Smooth muscle cell (in vitro differentiated cells): ENCODE measurements around the gene RNF180. TPM values are rescaled to one million over a fixed set of nuclear protein-coding genes. Genes with fewer than 3 reads are reported as not detected.
"Not testable (repeated sequence)": the region's sequence is repeated elsewhere in the genome, so short reads cannot be mapped to it uniquely, and the experiment has no call there.

Source experiments
- DNase-seq: peaks from one replicate; lab custom pipeline; 2025; ENCODE audit not compliant: unreplicated experiment; lab: John Stamatoyannopoulos, UW
- H2AFZ ChIP-seq: fragments of 200-600 bp; sonication (generic); 2 replicates; pipeline ENCODE4 v1.6.0; 2016; ENCODE audit warnings: antibody characterized with exemption, low read depth, mild to moderate bottlenecking
- H3F3A ChIP-seq: fragments of 200-600 bp; sonication (generic); 2 replicates; pipeline ENCODE4 v1.6.0; 2017; ENCODE audit warnings: antibody characterized with exemption, low read depth
- H3K27ac ChIP-seq: fragments of 200-600 bp; sonication (generic); 2 replicates; pipeline ENCODE4 v1.5.1; 2016; ENCODE audit warnings: low read depth, mild to moderate bottlenecking
- H3K27me3 ChIP-seq: fragments of 200-600 bp; sonication (generic); 2 replicates; pipeline ENCODE4 v1.6.1; 2016; ENCODE audit warnings: low read depth, mild to moderate bottlenecking
- H3K36me3 ChIP-seq: fragments of 200-600 bp; sonication (generic); 2 replicates; pipeline ENCODE4 v1.5.1; 2016; ENCODE audit warnings: low read depth
- H3K4me1 ChIP-seq: fragments of 200-600 bp; sonication (generic); 2 replicates; pipeline ENCODE4 v1.5.1; 2016; ENCODE audit warnings: low read depth
- H3K4me2 ChIP-seq: fragments of 200-600 bp; sonication (generic); 2 replicates; pipeline ENCODE4 v1.6.0; 2016; ENCODE audit warnings: mild to moderate bottlenecking
- H3K4me3 ChIP-seq: fragments of 200-600 bp; sonication (generic); 2 replicates; pipeline ENCODE4 v1.5.1; 2016; ENCODE audit warnings: mild to moderate bottlenecking
- H3K79me2 ChIP-seq: fragments of 200-600 bp; sonication (generic); 2 replicates; pipeline ENCODE4 v1.6.0; 2016; ENCODE audit warnings: low read depth, mild to moderate bottlenecking
- H3K9ac ChIP-seq: fragments of 200-600 bp; sonication (generic); 2 replicates; pipeline ENCODE4 v1.6.0; 2016; ENCODE audit warnings: low read depth
- H3K9me3 ChIP-seq: fragments of 200-600 bp; sonication (generic); replicated peaks from 2 replicates; pipeline ENCODE4 v1.5.1; 2016; ENCODE audit warnings: low read depth
- H4K20me1 ChIP-seq: fragments of 200-600 bp; sonication (generic); 2 replicates; pipeline ENCODE4 v1.6.0; 2016; ENCODE audit warnings: low read depth
- CTCF ChIP-seq: fragments of 200-600 bp; sonication (generic); IDR thresholded peaks from 2 replicates; pipeline ENCODE4 v1.5.1; 2017; ENCODE audit warnings: borderline replicate concordance, mild to moderate bottlenecking, antibody characterized with exemption; ENCODE audit not compliant: insufficient read depth, poor library complexity, severe bottlenecking
- WGBS: methylation state at CpG from one replicate; pipeline ENCODE4 v1.1.7; 2016; ENCODE audit warnings: low lambda C conversion rate; 5-methylcytosine and 5-hydroxymethylcytosine counted together
- polyA plus RNA-seq: library from polyadenylated mRNA; unstranded; fragments of >200 nt; fragmentation: Nextera tagmentation; extraction: Ambion mirVana; gene quantifications from 2 replicates; pipeline ENCODE4 v1.2.1, GENCODE V29; 2016
- total RNA-seq: library from RNA; depleted of rRNA; stranded (reverse); fragments of >200 nt; gene quantifications from 2 replicates; pipeline ENCODE4 v1.2.3, GENCODE V29; 2014

The RNF180 gene
- total and polyA plus RNA-seq, 2 experiments from 2014 or later = 3.0 to 3.8 TPM

GRCh38 chr5:64213011-64213410 is 47.4 kb downstream of the RNF180 start:
- TF ChIP-seq CTCF = no peak
- Histone ChIP-seq H4K20me1 (no peaks in the 10 kb centered on the region), H2AFZ (peak overlapping the region; percentile 54), H3F3A (no peaks in the 10 kb centered on the region), H3K9ac (no peak overlapping the region), H3K4me1 (no peaks in the 10 kb centered on the region), H3K27ac (peak overlapping the region; percentile 4), H3K4me3 (no peak overlapping the region), H3K27me3 (no peaks in the 10 kb centered on the region), H3K36me3 (no peaks in the 10 kb centered on the region), H3K9me3 (no peaks in the 10 kb centered on the region), H3K79me2 (no peaks in the 10 kb centered on the region), H3K4me2 (peak overlapping the region; percentile 14)
- no peak for DNase-seq
- 53% methylated on average over 2 of the region's 2 CpGs for WGBS

- no peaks in the 10 kb centered on the region for H3K79me2 ChIP-seq
- H3K9me3 ChIP-seq = no peaks in the 10 kb centered on the region
- no peak for DNase-seq
- H4K20me1 ChIP-seq = no peaks in the 10 kb centered on the region
- 82% methylated on average over 5 of the region's 5 CpGs for WGBS
- H3K4me2 ChIP-seq = peak overlapping the region; percentile 14
- H2AFZ ChIP-seq = no peak overlapping the region
- no peaks in the 10 kb centered on the region for H3K27me3 ChIP-seq
- no peak for TF ChIP-seq CTCF
- H3K4me1 ChIP-seq = no peaks in the 10 kb centered on the region
- no peaks in the 10 kb centered on the region for H3K36me3 ChIP-seq
- H3K4me3 ChIP-seq = no peak overlapping the region
- H3K9ac ChIP-seq = no peak overlapping the region
- peak overlapping the region; percentile 4 for H3K27ac ChIP-seq
- no peaks in the 10 kb centered on the region for H3F3A ChIP-seq
Measured at GRCh38 chr5:64213531-64213930, 47.9 kb downstream of the RNF180 start.

GRCh38 chr5:64214132-64214531 is 48.5 kb downstream of the RNF180 start:
- H3K4me3 ChIP-seq = no peak overlapping the region
- no peaks in the 10 kb centered on the region for H3K36me3 ChIP-seq
- H3K4me2 ChIP-seq = no peak overlapping the region
- H2AFZ ChIP-seq = no peak overlapping the region
- no peaks in the 10 kb centered on the region for H3K9me3 ChIP-seq
- no peak overlapping the region for H3K9ac ChIP-seq
- H3K27me3 ChIP-seq = no peaks in the 10 kb centered on the region
- WGBS = 93% methylated on average over 3 of the region's 3 CpGs
- no peak for DNase-seq
- H3K79me2 ChIP-seq = no peaks in the 10 kb centered on the region
- H3K27ac ChIP-seq = no peak overlapping the region
- H3K4me1 ChIP-seq = no peaks in the 10 kb centered on the region
- TF ChIP-seq CTCF = no peak
- H3F3A ChIP-seq = no peaks in the 10 kb centered on the region
- H4K20me1 ChIP-seq = no peaks in the 10 kb centered on the region

- Histone ChIP-seq H3K4me3 (no peak overlapping the region), H3K4me1 (no peaks in the 10 kb centered on the region), H3K9me3 (no peaks in the 10 kb centered on the region), H3F3A (no peaks in the 10 kb centered on the region), H3K27ac (no peak overlapping the region), H4K20me1 (no peaks in the 10 kb centered on the region), H3K4me2 (no peak overlapping the region), H3K9ac (no peak overlapping the region), H2AFZ (no peak overlapping the region), H3K36me3 (no peaks in the 10 kb centered on the region), H3K79me2 (no peaks in the 10 kb centered on the region), H3K27me3 (no peaks in the 10 kb centered on the region)
- 100% methylated on average over 1 of the region's 1 CpG for WGBS
- no peak for DNase-seq
- no peak for TF ChIP-seq CTCF
Measured at GRCh38 chr5:64221911-64222310, 56.3 kb downstream of the RNF180 start.

- H3K4me2 ChIP-seq, H3K79me2 ChIP-seq, H3F3A ChIP-seq, H3K9ac ChIP-seq, H3K36me3 ChIP-seq, H3K9me3 ChIP-seq, DNase-seq, H3K4me3 ChIP-seq, H4K20me1 ChIP-seq, H3K4me1 ChIP-seq, H3K27me3 ChIP-seq, H3K27ac ChIP-seq, H2AFZ ChIP-seq: not testable (repeated sequence)
- over 99% methylated on average over 48 of the region's 50 CpGs for WGBS
Measured at GRCh38 chr5:64225286-64225981, 59.8 kb downstream of the RNF180 start.
